CD14-positive monocyte (primary cell): ENCODE measurements around the gene ST3GAL3. TPM values are rescaled to one million over a fixed set of nuclear protein-coding genes. Genes with fewer than 3 reads are reported as not detected.

Experiments used
- DNase-seq, 3 donors: peaks; one replicate each; pipeline ENCODE4 v3.0.0-alpha.2; 2011 to 2022
- H2AFZ ChIP-seq: 2 replicates; pipeline ENCODE4 v1.6.0; 2012; ENCODE audit warnings: mild to moderate bottlenecking, low read depth, low read length, inconsistent platforms; ENCODE audit not compliant: insufficient read depth, poor library complexity, severe bottlenecking
- H3K27ac ChIP-seq, 2 donors: 1 replicate in 1 of 2; 2 replicates in 1 of 2; pipeline ENCODE4 v1.5.1; 2012 to 2013; ENCODE audit warnings: low read length in 2 of 2, control low read depth in 1 of 2, inconsistent platforms in 1 of 2, low read depth in 1 of 2, mild to moderate bottlenecking in 1 of 2
- H3K27me3 ChIP-seq, 2 donors: one replicate each; pipeline versions ENCODE4 v1.6.0 to v1.6.1; 2011 to 2013; ENCODE audit warnings: low read length in 2 of 2; ENCODE audit not compliant: control insufficient read depth in 2 of 2, insufficient read depth in 2 of 2
- H3K36me3 ChIP-seq, 2 donors: replicated peaks in 1 of 2; 1 replicate in 1 of 2; 2 replicates in 1 of 2; pipeline versions ENCODE4 v1.5.1 to v1.6.1; 2012 to 2013; ENCODE audit warnings: low read length in 2 of 2, control low read depth in 1 of 2, inconsistent platforms in 1 of 2, mild to moderate bottlenecking in 1 of 2; ENCODE audit not compliant: insufficient read depth in 2 of 2, control insufficient read depth in 1 of 2
- H3K4me1 ChIP-seq, 2 donors: 1 replicate in 1 of 2; 2 replicates in 1 of 2; pipeline versions ENCODE4 v1.5.1 to v1.6.1; 2012 to 2013; ENCODE audit warnings: low read length in 2 of 2, control low read depth in 1 of 2, inconsistent platforms in 1 of 2, mild to moderate bottlenecking in 1 of 2, moderate library complexity in 1 of 2; ENCODE audit not compliant: insufficient read depth in 2 of 2, control insufficient read depth in 1 of 2
- H3K4me2 ChIP-seq: replicated peaks from 2 replicates; pipeline ENCODE3; 2012; ENCODE audit warnings: low read length, moderate library complexity, mild to moderate bottlenecking; ENCODE audit not compliant: poor library complexity, severe bottlenecking; ENCODE audit errors: extremely low read depth
- H3K4me3 ChIP-seq, 3 experiments: fragments of 200-600 bp in 1 of 3; sonication (generic) in 1 of 3; replicated peaks in 1 of 3; 1 replicate in 2 of 3; 2 replicates in 1 of 3; pipeline ENCODE4 v1.5.1; 2011 to 2013; ENCODE audit warnings: low read length in 3 of 3, mild to moderate bottlenecking in 3 of 3, control low read depth in 2 of 3, low read depth in 2 of 3, inconsistent platforms in 1 of 3, moderate library complexity in 1 of 3
- H3K79me2 ChIP-seq: 2 replicates; pipeline ENCODE4 v1.6.0; 2012; ENCODE audit warnings: mild to moderate bottlenecking, control low read depth, inconsistent platforms, low read length, moderate library complexity; ENCODE audit not compliant: insufficient read depth
- H3K9ac ChIP-seq: 2 replicates; pipeline ENCODE4 v1.6.0; 2017; ENCODE audit warnings: low read length, mild to moderate bottlenecking; ENCODE audit not compliant: insufficient read depth, poor library complexity, severe bottlenecking
- H3K9me3 ChIP-seq, 2 donors: replicated peaks in 1 of 2; 1 replicate in 1 of 2; 2 replicates in 1 of 2; pipeline versions ENCODE4 v1.5.1 to v1.6.1; 2012 to 2013; ENCODE audit warnings: low read length in 2 of 2, control low read depth in 1 of 2; ENCODE audit not compliant: control insufficient read depth in 1 of 2, insufficient read depth in 1 of 2
- H4K20me1 ChIP-seq: 2 replicates; pipeline ENCODE4 v1.6.0; 2012; ENCODE audit warnings: mild to moderate bottlenecking, low read length, control low read depth, moderate library complexity; ENCODE audit not compliant: insufficient read depth
- H3K27ac Mint-ChIP-seq, 7 donors: one replicate each; pipeline ENCODE4 v1.8.0; 2020; ENCODE audit warnings: mild to moderate bottlenecking in 7 of 7, mixed read lengths in 7 of 7, moderate library complexity in 6 of 7, inconsistent platforms in 2 of 7
- H3K27me3 Mint-ChIP-seq, 3 donors: one replicate each; pipeline ENCODE4 v1.8.0; 2021 to 2022; ENCODE audit warnings: low read depth in 3 of 3, mild to moderate bottlenecking in 3 of 3, mixed read lengths in 3 of 3, moderate library complexity in 3 of 3, inconsistent platforms in 1 of 3
- H3K36me3 Mint-ChIP-seq, 2 donors: one replicate each; pipeline ENCODE4 v1.8.0; 2020; ENCODE audit warnings: mixed read lengths in 2 of 2, inconsistent platforms in 1 of 2, mild to moderate bottlenecking in 1 of 2
- H3K4me1 Mint-ChIP-seq: one replicate; pipeline ENCODE4 v1.8.0; 2020; ENCODE audit warnings: mild to moderate bottlenecking, mixed read lengths
- H3K4me3 Mint-ChIP-seq, 2 donors: one replicate each; pipeline ENCODE4 v1.8.0; 2020; ENCODE audit warnings: mild to moderate bottlenecking in 2 of 2, mixed read lengths in 2 of 2, moderate library complexity in 1 of 2
- H3K9me3 Mint-ChIP-seq, 7 donors: one replicate each; pipeline ENCODE4 v1.8.0; 2020 to 2022; ENCODE audit warnings: mixed read lengths in 7 of 7, mild to moderate bottlenecking in 6 of 7, moderate library complexity in 6 of 7, inconsistent platforms in 2 of 7
- CTCF ChIP-seq: fragments of 200-600 bp; IDR thresholded peaks from one replicate; pipeline ENCODE4 v1.8.0; 2022; ENCODE audit warnings: antibody characterized with exemption, mild to moderate bottlenecking
- WGBS: methylation state at CpG from one replicate; pipeline ENCODE4 v1.1.5; 2013; ENCODE audit warnings: missing lambda C conversion rate; ENCODE audit not compliant: insufficient coverage; 5-methylcytosine and 5-hydroxymethylcytosine counted together
- intact Hi-C, 2 donors: fragments of 100-400 bp; cut with micrococcal nuclease; formaldehyde crosslinking; loops; one replicate each; pipeline versions ENCODE4 v1.15.0 to v1.15.1; 2023
- polyA plus RNA-seq, 3 donors: library from polyadenylated mRNA; depleted of rRNA in 1 of 3; unstranded in 2 of 3; stranded (reverse) in 1 of 3; fragments of 300-500 nt in 2 of 3; fragments of >200 nt in 1 of 3; fragmentation: Illumina TruSeq in 2 of 3; gene quantifications; 1 replicate in 2 of 3; 2 replicates in 1 of 3; pipeline ENCODE4 v1.2.3, GENCODE V29; 2012 to 2021

Gene ST3GAL3
- polyA plus RNA-seq, 3 donors: 1.6 to 4.5 (median 2.1) TPM

GRCh38 chr1:43824795-43825194, 117.5 kb downstream of the ST3GAL3 start:
- Mint-ChIP-seq H3K4me3 (no peak overlapping the region), H3K9me3 (peaks cover 0 to 3% (median 0%) of the 10 kb centered on the region in 7 donors), H3K27me3 (peaks cover 0 to 1% (median 0%) of the 10 kb centered on the region in 3 donors), H3K27ac (no peak overlapping the region), H3K36me3 (peaks cover 17 to 19% of the 10 kb centered on the region in 2 donors), H3K4me1 (peaks cover 20% of the 10 kb centered on the region)
- Histone ChIP-seq H3K27ac (no peak overlapping the region), H3K9me3 (no peaks in the 10 kb centered on the region), H4K20me1 (no peaks in the 10 kb centered on the region), H2AFZ (no peak overlapping the region), H3K4me3 (no peak overlapping the region), H3K4me1 (peaks cover 0 to 8% of the 10 kb centered on the region in 2 donors), H3K9ac (no peak overlapping the region), H3K4me2 (no peak overlapping the region), H3K36me3 (peaks cover 0 to 4% of the 10 kb centered on the region in 2 donors), H3K27me3 (no peaks in the 10 kb centered on the region), H3K79me2 (no peaks in the 10 kb centered on the region)
- intact Hi-C loops: no loop called here
- WGBS: no CpG with 5 or more reads among the region's 1 CpG
- DNase-seq: no peak
- no peak for TF ChIP-seq CTCF

GRCh38 chr1:43828574-43828973, 121.2 kb downstream of the ST3GAL3 start:
- Histone ChIP-seq H3K27me3 (no peaks in the 10 kb centered on the region), H3K4me2 (no peak overlapping the region), H3K9ac (no peak overlapping the region), H3K79me2 (no peaks in the 10 kb centered on the region), H3K36me3 (peaks cover 0 to 4% of the 10 kb centered on the region in 2 donors), H3K27ac (no peak overlapping the region), H3K9me3 (no peaks in the 10 kb centered on the region), H3K4me1 (peaks cover 34 to 42% of the 10 kb centered on the region in 2 donors), H2AFZ (no peak overlapping the region), H3K4me3 (no peak overlapping the region), H4K20me1 (no peaks in the 10 kb centered on the region)
- peaks cover 0 to 3% (median 0%) of the 10 kb centered on the region in 3 donors for H3K27me3 Mint-ChIP-seq
- intact Hi-C loops: no loop called here
- 100% methylated on average over 1 of the region's 1 CpG for whole genome bisulfite sequencing
- H3K4me1 Mint-ChIP-seq: peaks cover 47% of the 10 kb centered on the region
- H3K4me3 Mint-ChIP-seq: no peak overlapping the region
- no peak for TF ChIP-seq CTCF
- no peaks in the 10 kb centered on the region for H3K9me3 Mint-ChIP-seq
- no peak overlapping the region for H3K27ac Mint-ChIP-seq
- DNase-seq: no peak
- H3K36me3 Mint-ChIP-seq: peaks cover 7 to 10% of the 10 kb centered on the region in 2 donors
